ENCODE results near the gene GALNS.

DNA sequence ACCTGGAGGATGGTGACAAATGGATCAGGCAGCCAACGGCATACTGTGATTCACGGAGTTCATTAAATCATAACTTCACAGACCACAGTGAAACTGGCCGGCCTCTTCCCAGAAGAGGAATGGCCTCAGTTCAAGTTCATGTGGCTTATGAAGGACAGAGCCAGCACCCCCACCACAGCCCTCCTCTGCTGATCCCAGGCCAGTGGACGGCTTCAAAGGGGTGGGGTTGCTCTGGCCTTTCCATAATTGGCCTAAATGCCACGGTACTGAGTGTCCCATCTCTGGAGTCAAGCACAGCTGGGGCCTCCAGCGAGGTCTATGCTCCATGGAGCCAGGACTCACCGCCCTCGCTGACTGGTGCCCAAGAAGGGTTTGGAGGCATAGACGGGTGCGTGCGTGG is 21.4 kb downstream of the GALNS start:
- TF ChIP-seq YY1 (IDR thresholded peaks at IDR 0.05; ENCODE audit: insufficient read depth, insufficient read length): no peak
- TF ChIP-seq ZNF274 (IDR thresholded peaks at IDR 0.05; ENCODE audit: low read depth, low read length): no peak

Measured in NT2/D1 (cell line).